C4-2B (cell line): Measurements from ENCODE around the gene CALCOCO2.

ENCODE experiments used
- ZFX ChIP-seq: fragments of 450-650 bp; IDR thresholded peaks from 2 replicates; pipeline ENCODE4 v1.6.1; 2017
- TF ChIP-seq, protein P1 (sequence below): fragments of 450-650 bp; conservative IDR thresholded peaks from 2 replicates; pipeline ENCODE4 v1.5.1; 2017; ENCODE audit warnings: mild to moderate bottlenecking

DNA sequence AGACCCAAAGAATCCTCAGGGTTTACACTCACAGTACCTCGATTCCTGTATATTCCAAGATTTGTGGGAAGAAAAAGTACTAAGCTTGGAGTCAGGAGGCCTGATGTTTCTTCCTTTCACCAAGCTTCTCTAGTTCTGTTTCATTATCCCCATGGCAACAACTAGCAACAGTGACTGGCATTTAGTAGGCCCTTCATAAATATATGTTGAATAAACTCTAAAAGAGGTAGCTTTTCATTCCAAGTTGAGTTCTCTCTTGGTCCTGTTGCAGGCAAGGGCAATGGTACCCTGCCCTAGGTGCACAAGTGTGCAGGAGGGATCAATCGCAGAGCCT, 76.8 kb downstream of the CALCOCO2 start:
- TF ChIP-seq, protein P1, sequence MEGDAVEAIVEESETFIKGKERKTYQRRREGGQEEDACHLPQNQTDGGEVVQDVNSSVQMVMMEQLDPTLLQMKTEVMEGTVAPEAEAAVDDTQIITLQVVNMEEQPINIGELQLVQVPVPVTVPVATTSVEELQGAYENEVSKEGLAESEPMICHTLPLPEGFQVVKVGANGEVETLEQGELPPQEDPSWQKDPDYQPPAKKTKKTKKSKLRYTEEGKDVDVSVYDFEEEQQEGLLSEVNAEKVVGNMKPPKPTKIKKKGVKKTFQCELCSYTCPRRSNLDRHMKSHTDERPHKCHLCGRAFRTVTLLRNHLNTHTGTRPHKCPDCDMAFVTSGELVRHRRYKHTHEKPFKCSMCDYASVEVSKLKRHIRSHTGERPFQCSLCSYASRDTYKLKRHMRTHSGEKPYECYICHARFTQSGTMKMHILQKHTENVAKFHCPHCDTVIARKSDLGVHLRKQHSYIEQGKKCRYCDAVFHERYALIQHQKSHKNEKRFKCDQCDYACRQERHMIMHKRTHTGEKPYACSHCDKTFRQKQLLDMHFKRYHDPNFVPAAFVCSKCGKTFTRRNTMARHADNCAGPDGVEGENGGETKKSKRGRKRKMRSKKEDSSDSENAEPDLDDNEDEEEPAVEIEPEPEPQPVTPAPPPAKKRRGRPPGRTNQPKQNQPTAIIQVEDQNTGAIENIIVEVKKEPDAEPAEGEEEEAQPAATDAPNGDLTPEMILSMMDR: no peak
- no peak for TF ChIP-seq ZFX
